IPS-NIHi7 (cell line): ENCODE results near the gene RASA3.
A peak's percentile ranks its signal among the peaks of the same experiment; 100 is the strongest.
"Not testable (repeated sequence)": the region's sequence is repeated elsewhere in the genome, so short reads cannot be mapped to it uniquely, and the experiment has no call there.

Source experiments
- DNase-seq: peaks from one replicate; pipeline ENCODE4 v3.0.0; 2012; ENCODE audit warnings: mixed read lengths; ENCODE audit errors: extremely low spot score

RASA3 gene

GRCh38 chr13:114100446-114101357, 31.7 kb downstream of the RASA3 start:
- DNase-seq: no peak

GRCh38 chr13:114099918-114100445, 32.4 kb downstream of the RASA3 start:
- peak; percentile 63 for DNase-seq

- peak; percentile 69 for DNase-seq
These were observed 33.2 kb downstream of the RASA3 start for GRCh38 chr13:114099191-114099590.

- DNase-seq: not testable (repeated sequence)
These were observed 33.8 kb downstream of the RASA3 start for GRCh38 chr13:114098689-114099056.

- DNase-seq: no peak
These were observed 34.3 kb downstream of the RASA3 start for GRCh38 chr13:114097893-114098688.

- DNase-seq: no peak
These were observed 35.1 kb downstream of the RASA3 start for GRCh38 chr13:114097212-114097892.

GRCh38 chr13:114096811-114097211, 35.6 kb downstream of the RASA3 start:
- no peak for DNase-seq

- no peak for DNase-seq
These were observed 36.4 kb downstream of the RASA3 start for GRCh38 chr13:114096031-114096485.

- no peak for DNase-seq
These were observed 36.9 kb downstream of the RASA3 start for GRCh38 chr13:114095486-114095885.

- no peak for DNase-seq
These were observed 39.3 kb downstream of the RASA3 start for GRCh38 chr13:114093118-114093517.

GRCh38 chr13:114092468-114092867, 40.0 kb downstream of the RASA3 start:
- DNase-seq: no peak

GRCh38 chr13:114090476-114090875, 41.9 kb downstream of the RASA3 start:
- DNase-seq: no peak

GRCh38 chr13:114089751-114090400, 42.5 kb downstream of the RASA3 start:
- no peak for DNase-seq

GRCh38 chr13:114089341-114089740, 43.1 kb downstream of the RASA3 start:
- no peak for DNase-seq

- no peak for DNase-seq
These were observed 43.6 kb downstream of the RASA3 start for GRCh38 chr13:114088863-114089262.

- no peak for DNase-seq
These were observed 44.2 kb downstream of the RASA3 start for GRCh38 chr13:114088234-114088633.

GRCh38 chr13:114087430-114087829, 45.0 kb downstream of the RASA3 start:
- no peak for DNase-seq

GRCh38 chr13:114082849-114083645, 49.4 kb downstream of the RASA3 start:
- no peak for DNase-seq

- no peak for DNase-seq
These were observed 50.4 kb downstream of the RASA3 start for GRCh38 chr13:114081761-114082681.
